KMS-11 (cell line): ENCODE data around the gene GRIN3A.

Experiments used
- H2AFZ ChIP-seq: fragments of 200-600 bp; sonication (generic); 2 replicates; pipeline ENCODE4 v1.6.1; 2016; ENCODE audit warnings: antibody characterized with exemption, mixed run types, low read depth
- H3K27ac ChIP-seq: fragments of 200-600 bp; sonication (generic); 2 replicates; pipeline ENCODE4 v1.6.1; 2016; ENCODE audit warnings: mild to moderate bottlenecking, mixed run types
- H3K27me3 ChIP-seq: fragments of 200-600 bp; sonication (generic); 2 replicates; pipeline ENCODE4 v1.6.1; 2017; ENCODE audit warnings: mild to moderate bottlenecking, low read depth, mixed run types, moderate library complexity; ENCODE audit not compliant: insufficient read depth
- H3K36me3 ChIP-seq: fragments of 200-600 bp; sonication (generic); 2 replicates; pipeline ENCODE4 v1.6.1; 2017; ENCODE audit warnings: mild to moderate bottlenecking, mixed run types; ENCODE audit not compliant: insufficient read depth
- H3K4me1 ChIP-seq: fragments of 200-600 bp; sonication (generic); 2 replicates; pipeline ENCODE4 v1.6.1; 2016; ENCODE audit warnings: mild to moderate bottlenecking, low read depth, mixed run types; ENCODE audit not compliant: poor library complexity, severe bottlenecking
- H3K4me2 ChIP-seq: fragments of 200-600 bp; sonication (generic); 2 replicates; pipeline ENCODE4 v1.7.0; 2016; ENCODE audit warnings: mild to moderate bottlenecking, mixed run types
- H3K4me3 ChIP-seq: fragments of 200-600 bp; sonication (generic); IDR thresholded peaks from 2 replicates; pipeline ENCODE4 v1.6.1; 2017; ENCODE audit warnings: low read depth, low read length, mixed read lengths; ENCODE audit not compliant: insufficient read depth
- H3K79me2 ChIP-seq: fragments of 200-600 bp; sonication (generic); 2 replicates; pipeline ENCODE4 v1.6.1; 2016; ENCODE audit warnings: low read depth, mixed run types; ENCODE audit not compliant: insufficient read depth
- H3K9ac ChIP-seq: fragments of 200-600 bp; sonication (generic); 2 replicates; pipeline ENCODE4 v1.6.1; 2016; ENCODE audit warnings: mild to moderate bottlenecking, mixed run types
- H4K20me1 ChIP-seq: fragments of 200-600 bp; sonication (generic); 2 replicates; pipeline ENCODE4 v1.6.1; 2016; ENCODE audit warnings: mild to moderate bottlenecking, mixed run types; ENCODE audit not compliant: insufficient read depth
- TF ChIP-seq, protein P1 (sequence below): fragments of 200-600 bp; sonication (generic); conservative IDR thresholded peaks from 2 replicates; pipeline ENCODE4 v1.6.1; 2017; ENCODE audit warnings: low read depth, mild to moderate bottlenecking, antibody characterized with exemption, low read length, moderate library complexity, mixed read lengths

The GRIN3A gene

DNA sequence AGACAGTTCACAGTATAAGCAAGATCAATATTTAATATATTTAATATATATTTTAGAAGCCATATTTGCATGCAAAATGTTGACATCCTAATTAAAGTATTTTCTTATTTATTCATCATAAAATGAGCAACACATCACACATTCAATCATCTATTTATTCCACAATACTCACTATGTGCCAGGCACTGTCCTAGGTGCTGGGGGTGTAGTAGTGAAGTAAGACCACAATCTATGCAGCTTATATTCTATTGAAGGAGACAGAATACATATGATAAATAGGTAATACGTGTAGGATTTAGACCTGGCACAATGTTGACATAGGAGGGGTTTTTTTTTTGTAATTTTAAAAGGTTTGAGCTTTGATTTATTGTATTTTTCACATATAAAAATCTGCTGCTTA is 63.1 kb downstream of the GRIN3A start:
- Histone ChIP-seq H4K20me1 (no peaks in the 10 kb centered on the region), H3K9ac (no peak overlapping the region), H3K36me3 (no peaks in the 10 kb centered on the region), H3K4me3 (no peak overlapping the region), H3K79me2 (no peaks in the 10 kb centered on the region), H3K4me1 (no peaks in the 10 kb centered on the region), H3K4me2 (no peak overlapping the region), H3K27me3 (no peaks in the 10 kb centered on the region), H2AFZ (no peak overlapping the region), H3K27ac (no peak overlapping the region)
- TF ChIP-seq, protein P1, sequence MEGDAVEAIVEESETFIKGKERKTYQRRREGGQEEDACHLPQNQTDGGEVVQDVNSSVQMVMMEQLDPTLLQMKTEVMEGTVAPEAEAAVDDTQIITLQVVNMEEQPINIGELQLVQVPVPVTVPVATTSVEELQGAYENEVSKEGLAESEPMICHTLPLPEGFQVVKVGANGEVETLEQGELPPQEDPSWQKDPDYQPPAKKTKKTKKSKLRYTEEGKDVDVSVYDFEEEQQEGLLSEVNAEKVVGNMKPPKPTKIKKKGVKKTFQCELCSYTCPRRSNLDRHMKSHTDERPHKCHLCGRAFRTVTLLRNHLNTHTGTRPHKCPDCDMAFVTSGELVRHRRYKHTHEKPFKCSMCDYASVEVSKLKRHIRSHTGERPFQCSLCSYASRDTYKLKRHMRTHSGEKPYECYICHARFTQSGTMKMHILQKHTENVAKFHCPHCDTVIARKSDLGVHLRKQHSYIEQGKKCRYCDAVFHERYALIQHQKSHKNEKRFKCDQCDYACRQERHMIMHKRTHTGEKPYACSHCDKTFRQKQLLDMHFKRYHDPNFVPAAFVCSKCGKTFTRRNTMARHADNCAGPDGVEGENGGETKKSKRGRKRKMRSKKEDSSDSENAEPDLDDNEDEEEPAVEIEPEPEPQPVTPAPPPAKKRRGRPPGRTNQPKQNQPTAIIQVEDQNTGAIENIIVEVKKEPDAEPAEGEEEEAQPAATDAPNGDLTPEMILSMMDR: no peak

DNA sequence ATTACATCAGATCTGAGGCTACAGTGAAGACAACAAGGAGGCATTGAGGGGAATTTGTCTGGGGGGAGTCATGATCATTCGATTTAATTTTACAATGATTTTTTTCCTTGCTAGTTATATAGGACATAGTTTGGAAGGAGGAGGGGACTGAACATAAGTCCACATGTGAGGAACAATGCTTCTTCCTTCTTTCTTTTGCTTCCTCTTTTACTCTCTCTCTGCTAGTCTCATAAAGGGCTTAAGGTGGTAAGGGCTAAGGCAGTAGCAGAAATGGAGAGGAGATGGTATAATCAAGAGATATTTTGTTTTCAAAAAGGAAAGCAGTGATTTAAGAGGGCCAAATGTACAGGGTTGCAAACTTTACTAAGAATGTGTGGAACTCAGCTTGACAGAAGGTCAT is 64.3 kb downstream of the GRIN3A start:
- no peak overlapping the region for H2AFZ ChIP-seq
- no peak overlapping the region for H3K9ac ChIP-seq
- H3K79me2 ChIP-seq: no peaks in the 10 kb centered on the region
- no peaks in the 10 kb centered on the region for H3K4me1 ChIP-seq
- H4K20me1 ChIP-seq: no peaks in the 10 kb centered on the region
- no peak overlapping the region for H3K27ac ChIP-seq
- TF ChIP-seq, protein P1: no peak
- no peak overlapping the region for H3K4me3 ChIP-seq
- H3K4me2 ChIP-seq: no peak overlapping the region
- no peaks in the 10 kb centered on the region for H3K27me3 ChIP-seq
- H3K36me3 ChIP-seq: no peaks in the 10 kb centered on the region

DNA sequence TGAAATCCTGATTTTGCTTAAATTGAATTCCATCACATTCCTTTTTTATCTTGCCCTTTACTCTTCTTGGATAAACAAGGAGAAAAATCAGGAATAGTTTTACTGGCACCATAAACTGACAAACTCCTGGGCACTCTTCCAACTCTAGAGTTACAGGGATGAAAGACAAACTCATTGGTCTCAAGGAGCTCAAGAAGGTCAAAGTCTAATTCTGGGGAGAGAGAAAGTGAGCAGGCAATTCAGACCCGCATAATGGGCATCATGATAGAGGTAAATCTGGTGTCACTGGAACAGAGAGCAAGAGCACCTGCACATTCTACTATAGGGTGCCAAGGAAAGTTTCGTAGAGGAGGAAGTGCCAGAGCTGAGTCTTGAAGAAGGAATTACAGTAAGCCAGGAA is 64.8 kb downstream of the GRIN3A start:
- TF ChIP-seq, protein P1: no peak
- no peak overlapping the region for H3K9ac ChIP-seq
- no peaks in the 10 kb centered on the region for H3K36me3 ChIP-seq
- no peaks in the 10 kb centered on the region for H4K20me1 ChIP-seq
- H3K27me3 ChIP-seq: no peaks in the 10 kb centered on the region
- H3K4me3 ChIP-seq: no peak overlapping the region
- H3K79me2 ChIP-seq: no peaks in the 10 kb centered on the region
- H3K27ac ChIP-seq: no peak overlapping the region
- no peak overlapping the region for H2AFZ ChIP-seq
- no peaks in the 10 kb centered on the region for H3K4me1 ChIP-seq
- H3K4me2 ChIP-seq: no peak overlapping the region

DNA sequence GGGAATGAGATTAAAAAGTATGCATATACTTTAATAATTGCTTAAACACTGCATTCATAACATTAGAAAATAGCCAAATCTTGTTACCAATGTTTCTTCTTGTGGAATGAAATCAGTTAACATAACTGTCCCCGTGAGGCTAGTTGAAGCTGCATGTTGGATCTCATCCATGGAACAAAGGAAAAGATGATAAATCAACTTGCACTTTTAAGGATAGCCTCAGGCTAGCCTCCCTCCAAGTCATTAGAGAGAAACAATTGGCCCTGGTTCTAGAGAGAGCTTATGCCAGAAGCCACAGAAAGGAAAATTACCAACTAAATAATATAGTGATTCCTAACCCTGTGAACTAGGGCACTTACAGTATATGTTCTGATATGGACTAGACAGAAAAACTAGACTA is 66.9 kb downstream of the GRIN3A start:
- H2AFZ ChIP-seq: no peak overlapping the region
- no peaks in the 10 kb centered on the region for H3K36me3 ChIP-seq
- TF ChIP-seq, protein P1: no peak
- H3K9ac ChIP-seq: no peak overlapping the region
- H3K79me2 ChIP-seq: no peaks in the 10 kb centered on the region
- no peaks in the 10 kb centered on the region for H3K27me3 ChIP-seq
- H3K4me2 ChIP-seq: no peak overlapping the region
- no peaks in the 10 kb centered on the region for H3K4me1 ChIP-seq
- H3K27ac ChIP-seq: no peak overlapping the region
- no peaks in the 10 kb centered on the region for H4K20me1 ChIP-seq
- H3K4me3 ChIP-seq: no peak overlapping the region

DNA sequence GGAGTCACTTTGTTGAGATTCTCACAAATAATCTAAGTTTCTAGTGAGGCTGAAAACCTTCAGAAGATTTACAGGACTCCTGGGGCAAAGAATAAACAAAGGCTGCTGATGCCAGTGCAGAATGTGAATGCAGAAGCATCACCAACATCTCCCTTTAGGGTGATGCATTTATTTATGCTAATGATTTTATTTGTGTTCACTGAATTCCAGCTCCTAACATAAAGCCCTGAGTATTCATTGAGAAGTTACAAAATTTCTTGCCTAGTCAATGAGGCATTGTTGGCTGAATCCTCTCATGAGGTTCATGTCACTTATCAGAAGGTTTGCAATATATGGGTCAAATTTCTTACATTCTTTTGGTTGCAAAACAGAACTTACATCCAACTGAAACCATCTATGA is 70.0 kb downstream of the GRIN3A start:
- no peaks in the 10 kb centered on the region for H3K79me2 ChIP-seq
- H3K4me1 ChIP-seq: no peaks in the 10 kb centered on the region
- H3K9ac ChIP-seq: no peak overlapping the region
- no peaks in the 10 kb centered on the region for H4K20me1 ChIP-seq
- TF ChIP-seq, protein P1: no peak
- H3K4me3 ChIP-seq: no peak overlapping the region
- no peak overlapping the region for H2AFZ ChIP-seq
- H3K27me3 ChIP-seq: no peaks in the 10 kb centered on the region
- H3K27ac ChIP-seq: no peak overlapping the region
- H3K36me3 ChIP-seq: no peaks in the 10 kb centered on the region
- H3K4me2 ChIP-seq: no peak overlapping the region
